Left cardiac atrium (tissue), 4 donors: Measurements from ENCODE around the gene GNG12. TPM values are rescaled to one million over a fixed set of nuclear protein-coding genes. Genes with fewer than 3 reads are reported as not detected.

Experiments
- ATAC-seq, 2 donors: fragments of 200-7000 bp; cut with Tn5 transposase; one replicate each; pipeline ENCODE4 v1.9.1; 2020; ENCODE audit warnings: mild to moderate bottlenecking in 2 of 2, moderate library complexity in 2 of 2
- DNase-seq: peaks from one replicate; pipeline ENCODE4 v3.0.0-alpha.2; 2020
- intact Hi-C, 2 donors: fragments of 100-400 bp; cut with DNase I; formaldehyde crosslinking; loops; one replicate each; pipeline versions ENCODE4 v1.14.1 to v1.15.1; 2022 to 2023
- long read RNA-seq: library from polyadenylated mRNA; unstranded; transcript quantifications from one replicate; pipeline ENCODE4 v2.0.0, GENCODE V29; 2021
- total RNA-seq, 2 donors: library from RNA; stranded (reverse); fragmentation: NEBNext Ultra II Directional; extraction: Animal tissue kit (Norgen Biotek cat#: 25700); gene quantifications; one replicate each; pipeline ENCODE4 v1.2.1, GENCODE V29; 2021
- donor health status: DM: no; HTN: yes; CAD: no.
- donor health status: DM: no; HTN: yes; CAD: no; lungs with severe emphysema.
- donor health status: DM: yes; HTN: yes; CAD: no.
- donor health status: Dilated cardiomyopathy.

The GNG12 gene
- 10 to 100 TPM; 34.1 to 49.6 TPM for total RNA-seq
- long read RNA-seq, full-length matches to known transcripts = 55 of 73 reads
- long read RNA-seq, partial matches to known transcripts = 3 of 73 reads
- long read RNA-seq, other reads (novel, unspliced or antisense) = 15 of 73 reads

DNA sequence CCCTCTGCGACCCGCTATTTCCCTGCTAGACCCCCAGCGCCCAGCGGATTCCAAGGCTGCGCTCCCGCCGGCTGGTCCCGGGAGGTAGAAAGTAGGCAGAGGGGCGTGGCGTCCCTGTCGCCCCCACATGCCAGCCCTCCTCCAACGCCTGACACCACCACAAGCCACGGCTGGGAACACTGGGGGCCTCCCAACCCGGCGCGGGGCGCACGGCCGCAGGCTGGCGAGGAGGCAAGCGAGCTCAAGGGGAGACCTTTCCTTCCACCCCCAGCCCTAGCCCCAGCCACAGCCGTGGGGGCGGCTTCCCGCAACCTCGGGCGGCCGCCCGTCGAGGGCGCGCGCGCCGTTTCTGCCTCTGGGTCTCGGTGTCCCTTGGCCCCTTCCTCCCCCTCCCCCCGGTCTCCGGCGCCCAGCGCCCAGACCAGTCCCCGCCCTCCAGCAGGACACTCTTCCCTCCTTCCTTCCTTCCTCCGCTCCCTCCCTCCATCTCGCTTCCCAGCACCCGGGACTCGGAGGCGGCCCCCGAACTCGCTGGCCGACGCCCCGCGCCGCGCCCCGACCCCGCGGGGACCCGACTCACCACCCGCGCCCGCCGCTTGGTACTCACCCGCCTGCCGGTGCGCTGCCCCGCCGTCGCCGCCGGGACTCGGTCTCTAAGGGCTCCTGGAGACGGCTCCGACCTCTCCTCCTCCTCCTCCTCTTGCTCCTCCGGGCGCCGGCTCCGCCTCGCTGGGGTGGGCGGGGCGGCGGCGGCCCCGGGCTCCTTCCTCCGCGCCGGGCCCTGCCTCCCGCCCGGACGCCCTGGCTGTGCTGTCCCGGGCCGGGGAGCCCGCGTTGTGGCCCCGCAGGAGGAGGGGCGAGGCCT is at the start of gene GNG12:
Gene GNG12, minus strand, starts transcription at position 731 of the 865 bp plus-strand sequence. CDS start 125,781 bp downstream, outside the sequence.
- DNase-seq (peak; percentile 79), ATAC-seq (peak; percentile 92 to 95)
- intact Hi-C loops = loop anchor here (5.0 to 10.0 kb wide), 2 partner anchors 66 to 68 kb away; no protein-coding TSS in a partner anchor

DNA sequence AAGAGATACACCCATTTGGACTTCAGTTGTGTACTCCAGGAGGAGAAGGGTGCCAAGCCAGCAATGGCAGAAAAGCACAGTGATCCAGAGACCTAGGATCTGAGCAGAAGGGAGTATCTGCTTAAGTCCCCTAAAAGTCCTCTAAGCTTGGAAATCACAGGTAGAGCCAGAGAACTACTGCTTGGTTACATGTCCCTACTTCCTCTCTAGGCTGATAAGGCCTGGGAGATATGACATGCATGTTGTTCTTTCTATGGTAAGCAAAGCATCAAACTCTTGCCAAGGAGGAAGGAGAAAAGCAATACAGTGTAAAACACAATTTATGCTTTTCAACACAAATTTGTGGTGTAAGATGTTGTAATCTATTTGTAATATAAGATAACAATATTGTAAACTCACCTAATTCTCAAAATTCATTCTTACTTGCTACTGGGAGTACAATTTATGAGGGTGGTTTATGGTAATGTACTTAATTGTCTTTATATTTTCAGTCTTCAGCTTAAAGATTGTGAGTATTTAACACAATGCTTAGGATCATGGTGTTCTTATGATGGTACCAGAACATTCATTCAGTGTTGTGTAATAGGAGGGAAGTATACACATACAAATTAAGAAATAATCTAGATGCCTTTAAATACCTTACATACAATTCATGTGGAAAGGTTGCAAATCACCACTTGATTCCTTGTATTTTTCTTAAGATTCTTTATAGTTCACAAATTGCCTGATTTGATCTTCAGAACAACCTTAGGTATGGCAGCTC is 49.1 kb upstream of the GNG12 start:
- ATAC-seq = no peak
- intact Hi-C loops = no loop called here

DNA sequence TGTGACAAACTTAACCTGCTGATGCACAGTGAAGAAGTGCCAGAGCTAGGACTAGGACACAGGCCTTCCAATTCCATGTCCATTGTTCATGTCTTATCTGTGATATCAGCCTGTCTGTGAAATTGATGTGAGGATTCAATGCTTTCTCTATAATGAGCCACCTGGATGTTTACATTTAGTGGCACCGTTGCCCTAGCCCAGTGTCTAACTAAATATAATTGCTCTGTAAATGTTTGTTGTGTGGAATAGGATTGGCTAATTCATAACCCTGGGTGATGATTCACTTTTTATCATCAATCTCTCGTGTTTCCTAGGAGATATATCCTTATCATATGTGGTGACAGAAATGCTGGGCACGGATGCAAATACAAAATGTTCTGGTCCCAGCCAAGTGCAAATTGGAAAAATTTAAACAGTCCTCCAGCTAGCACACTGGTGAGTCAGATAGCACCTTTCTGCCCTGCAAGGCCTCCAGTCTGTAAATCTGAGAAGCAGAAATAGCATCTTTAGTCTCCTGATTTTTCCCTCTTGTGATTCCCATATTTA is 46.9 kb upstream of the GNG12 start:
- ATAC-seq (peak; percentile 50 to 97), DNase-seq (no peak)
- intact Hi-C loops = no loop called here

More for the DNA sequence above, 49.1 kb upstream of the GNG12 start:
- no peak for DNase-seq

DNA sequence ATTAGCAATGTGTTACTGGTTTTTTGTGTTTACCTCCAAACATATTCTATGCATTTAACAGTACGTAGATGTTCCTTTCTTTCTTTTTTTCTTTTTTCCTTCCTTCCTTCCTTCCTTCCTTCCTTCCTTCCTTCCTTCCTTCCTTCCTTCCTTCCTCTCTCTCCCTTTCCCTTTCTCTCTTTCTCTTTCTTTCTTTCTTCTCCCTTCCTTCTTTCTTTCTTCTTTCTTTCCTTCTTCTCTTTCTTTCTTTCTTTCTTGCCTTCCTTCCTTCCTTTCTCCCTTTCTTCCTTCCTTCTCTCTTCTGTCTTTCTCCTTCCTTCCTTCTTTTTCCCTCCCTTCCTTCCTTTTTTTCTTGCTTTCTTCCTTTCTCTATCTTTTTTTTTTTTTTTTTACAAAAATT is 46.2 kb upstream of the GNG12 start:
- DNase-seq (no peak), ATAC-seq (no peak)
- intact Hi-C loops = no loop called here

DNA sequence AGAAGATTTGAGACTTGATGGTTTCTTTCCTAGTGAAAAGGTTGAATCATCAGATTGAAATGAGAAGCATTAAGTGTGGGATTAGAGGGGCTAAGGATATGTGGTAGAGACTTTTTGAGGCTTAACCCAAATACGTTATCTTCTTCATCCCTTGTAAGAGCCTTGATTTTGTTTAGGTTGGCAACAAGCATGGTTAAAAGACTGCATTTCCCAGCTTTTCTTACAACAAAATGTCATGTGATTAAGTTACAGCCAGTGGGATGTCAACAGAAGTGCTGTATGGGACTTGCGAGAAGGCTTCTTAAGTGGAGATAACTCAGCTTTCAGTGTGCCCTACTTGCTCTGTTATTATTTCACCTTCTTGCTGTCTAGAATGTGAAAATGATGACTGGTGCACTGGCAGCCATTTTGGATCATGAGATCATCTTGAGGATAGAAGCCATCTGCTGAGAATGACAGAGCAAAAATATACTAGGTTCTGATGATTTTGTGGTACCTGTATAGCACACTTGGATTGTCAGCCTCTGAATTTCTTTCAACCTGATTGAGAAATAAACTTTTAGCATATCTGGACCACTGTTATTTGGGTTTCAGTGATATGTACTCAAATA is 41.3 kb upstream of the GNG12 start:
- intact Hi-C loops = no loop called here
- ATAC-seq (no peak), DNase-seq (no peak)

DNA sequence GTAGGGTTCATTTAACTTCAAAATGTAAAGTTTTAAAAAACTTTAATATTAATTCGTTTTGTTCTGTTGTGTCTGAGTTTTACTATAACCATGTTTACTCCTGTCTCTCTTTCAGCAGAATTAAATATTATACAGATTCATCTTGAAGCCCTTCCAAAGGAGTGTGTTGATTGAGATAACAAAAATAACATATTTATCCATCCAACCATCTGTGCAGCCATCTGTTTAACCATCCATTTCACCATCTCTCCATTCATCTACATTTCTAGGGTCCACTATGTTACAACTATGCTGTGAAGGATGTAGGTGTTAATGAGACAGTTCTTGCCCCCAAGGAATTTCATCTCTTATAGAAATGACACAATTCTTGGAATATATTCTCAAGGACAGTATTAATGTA is 36.0 kb upstream of the GNG12 start:
- intact Hi-C loops = no loop called here
- no peak for ATAC-seq

DNA sequence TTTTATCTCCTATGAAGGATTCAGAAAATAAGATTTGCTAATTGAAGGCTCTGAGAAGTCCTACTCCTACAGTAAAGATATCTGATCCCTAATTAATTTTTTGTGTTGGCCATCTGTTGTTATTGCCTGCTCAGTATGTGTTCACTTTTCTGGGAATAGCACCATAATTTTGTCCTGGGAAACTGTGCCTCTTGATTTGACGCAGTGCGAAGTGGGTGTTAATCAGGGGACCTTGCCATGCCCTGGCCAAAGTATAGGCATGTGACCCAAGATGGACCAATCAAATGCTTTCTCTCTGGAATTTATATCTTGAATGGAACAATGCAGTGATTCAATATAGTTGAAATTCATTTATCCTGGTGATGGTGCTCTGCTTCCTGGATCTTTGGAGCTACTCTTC is 30.4 kb upstream of the GNG12 start:
- intact Hi-C loops = no loop called here
- ATAC-seq = no peak
- no peak for DNase-seq

More for the DNA sequence above, 36.0 kb upstream of the GNG12 start:
- DNase-seq = no peak

DNA sequence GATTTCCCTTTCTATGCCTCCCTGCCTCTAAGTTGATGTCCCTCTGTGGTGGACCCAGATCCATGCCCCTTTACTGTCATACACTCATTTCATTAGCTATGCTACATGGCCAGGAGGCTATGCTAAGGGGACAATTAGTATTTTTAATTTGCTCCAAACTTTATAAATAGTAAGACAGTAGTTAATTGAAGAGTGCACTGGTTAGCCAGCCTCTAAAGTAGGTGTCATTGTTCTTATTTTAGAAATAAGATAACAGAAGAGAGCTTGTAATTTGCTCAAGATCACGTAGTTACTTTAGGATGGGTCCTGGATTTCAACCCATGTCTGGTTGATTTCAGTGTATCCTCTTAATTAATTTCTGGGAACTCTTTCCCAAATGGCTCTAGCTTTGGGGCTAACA is 29.4 kb upstream of the GNG12 start:
- intact Hi-C loops = no loop called here
- ATAC-seq = peak in 1 of 2 donors; percentile 60
- DNase-seq = no peak

DNA sequence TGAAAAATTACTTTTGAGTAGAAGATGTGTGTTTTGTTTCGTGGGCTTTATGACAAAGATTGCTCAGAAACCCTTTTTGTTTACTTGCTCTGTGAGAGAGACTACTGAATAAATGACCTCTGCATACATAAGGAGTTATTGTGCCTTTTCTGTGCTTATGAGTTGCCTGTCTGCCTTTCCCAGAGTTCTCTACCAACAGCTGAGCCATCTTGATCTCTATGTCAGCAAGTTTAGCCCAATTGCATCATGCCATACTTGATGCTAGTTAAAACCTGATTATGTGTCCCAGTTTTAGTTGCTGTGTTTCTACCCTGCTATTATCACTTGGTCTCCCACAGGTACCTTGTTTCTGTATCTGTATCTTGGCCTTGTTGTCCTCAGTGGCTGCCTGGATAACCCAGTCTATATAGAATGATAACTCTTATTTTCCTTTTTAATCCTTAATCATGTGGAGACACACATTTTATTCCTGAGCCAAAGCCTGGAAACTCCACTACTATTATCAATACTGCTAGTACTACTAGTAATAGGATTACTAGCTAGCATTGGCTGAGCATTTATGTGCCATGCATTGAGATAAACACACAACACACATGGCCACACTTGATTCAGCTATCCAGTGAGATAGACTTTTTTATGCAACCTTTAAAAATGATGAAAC is 28.7 kb upstream of the GNG12 start:
- DNase-seq = no peak
- ATAC-seq = no peak
- intact Hi-C loops = no loop called here

DNA sequence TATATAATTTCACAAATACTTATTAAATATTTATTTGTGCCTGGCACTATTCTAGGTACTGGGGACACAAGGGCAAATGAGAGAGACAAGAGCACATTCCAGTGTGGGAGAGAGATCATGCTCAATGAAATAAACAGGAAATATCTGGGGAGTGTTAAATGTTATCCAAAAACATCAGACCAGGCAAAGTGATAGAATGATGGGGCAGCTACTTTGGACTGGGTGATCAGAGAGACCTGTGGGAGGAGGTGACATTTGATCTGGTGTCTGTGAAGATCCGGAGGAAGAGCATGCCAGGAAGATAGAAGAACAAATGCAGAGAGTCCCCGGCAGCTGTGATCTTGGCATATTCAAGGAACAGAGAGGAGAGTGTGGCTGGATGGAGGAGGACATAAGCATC is 27.5 kb upstream of the GNG12 start:
- intact Hi-C loops = no loop called here
- ATAC-seq (peak in 1 of 2 donors; percentile 55), DNase-seq (no peak)

DNA sequence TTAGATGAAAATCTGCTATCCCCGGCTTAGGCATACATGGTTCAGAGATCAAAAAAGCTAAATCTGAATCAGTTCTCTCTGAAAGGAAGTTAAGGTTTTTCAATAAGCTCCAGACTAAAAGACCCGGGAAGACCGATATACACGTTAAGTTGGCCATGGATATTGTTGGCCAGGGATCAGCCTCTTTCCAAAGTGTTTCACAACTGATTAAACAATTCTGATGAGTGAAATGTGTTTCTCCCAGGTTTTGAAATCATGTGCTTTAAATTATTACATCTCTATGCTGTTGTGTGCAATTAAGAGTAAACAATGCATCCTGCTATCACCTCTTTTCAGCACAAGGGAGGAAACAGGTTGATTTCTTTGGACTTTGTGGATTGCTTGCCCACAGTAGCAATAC is 23.7 kb upstream of the GNG12 start:
- intact Hi-C loops = loop anchor here in 1 of 2 donors (10.0 kb wide), 3 partner anchors 158 to 488 kb away; no protein-coding TSS in a partner anchor
- DNase-seq = no peak
- ATAC-seq = no peak

DNA sequence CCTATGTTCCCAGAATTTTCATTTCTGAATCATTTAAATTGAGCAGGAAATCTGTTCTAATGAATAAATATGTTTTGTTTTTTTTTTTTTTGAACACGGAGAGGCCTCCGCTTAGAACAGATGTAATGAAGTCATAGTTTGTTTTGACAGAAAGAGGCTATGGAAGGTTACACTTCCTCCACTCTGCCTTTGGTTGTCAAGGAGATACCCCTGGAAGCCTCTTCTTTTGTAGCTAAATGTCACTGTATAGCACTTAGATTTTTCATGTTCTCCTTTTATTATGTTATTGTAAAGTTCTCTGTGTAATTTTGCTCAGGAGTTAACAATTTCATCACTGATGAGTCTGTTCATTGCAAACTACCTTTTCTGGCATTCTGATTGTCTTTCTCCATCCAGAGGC is 22.7 kb upstream of the GNG12 start:
- no peak for DNase-seq
- intact Hi-C loops = loop anchor here in 1 of 2 donors (10.0 kb wide), 3 partner anchors 159 to 489 kb away; no protein-coding TSS in a partner anchor
- no peak for ATAC-seq

DNA sequence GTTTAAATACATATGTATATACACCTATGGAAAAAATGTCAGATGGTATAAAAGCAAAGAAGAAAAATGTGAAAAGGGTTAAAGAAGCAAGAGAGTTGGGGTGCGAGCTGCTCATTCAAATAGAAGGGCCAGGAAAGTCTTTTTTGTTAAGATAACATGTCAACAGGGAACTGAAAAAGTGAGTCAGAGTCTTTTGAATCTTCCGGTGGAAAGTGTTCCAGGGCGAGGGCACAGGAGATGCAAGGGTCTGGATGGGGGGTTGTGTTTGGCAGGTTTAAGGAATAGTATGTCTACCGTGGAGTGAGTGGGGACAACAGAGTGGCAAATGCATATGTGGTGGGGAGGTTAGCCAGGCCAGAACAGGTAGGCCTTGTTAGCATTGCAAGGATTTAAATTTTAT is 22.2 kb upstream of the GNG12 start:
- intact Hi-C loops = loop anchor here in 1 of 2 donors (10.0 kb wide), 3 partner anchors 159 to 489 kb away; no protein-coding TSS in a partner anchor
- ATAC-seq = no peak
- DNase-seq = no peak

DNA sequence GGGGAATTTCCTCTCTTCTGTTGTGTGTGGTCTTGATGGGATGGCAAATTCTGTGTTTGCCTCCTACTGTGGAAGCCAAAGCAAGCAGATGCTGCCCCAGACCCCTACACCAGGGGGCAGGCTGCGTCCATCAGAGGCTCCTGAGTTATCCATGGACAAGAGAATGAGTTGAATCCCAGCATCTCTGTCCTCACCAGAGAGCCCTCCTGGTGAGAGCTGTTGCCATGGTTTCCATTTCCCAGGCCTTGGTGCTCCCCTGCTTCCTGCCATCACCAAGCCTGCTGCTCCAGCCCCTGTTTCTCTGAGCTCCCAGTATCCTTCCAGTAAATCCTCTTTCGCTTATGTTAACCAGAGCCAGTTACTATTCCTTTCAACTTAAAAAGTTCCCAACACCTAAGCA is 20.4 kb upstream of the GNG12 start:
- ATAC-seq (peak; percentile 65 to 82), DNase-seq (peak; percentile 57)
- intact Hi-C loops = loop anchor here (2.0 to 10.0 kb wide), 7 partner anchors 86 to 491 kb away; no protein-coding TSS in a partner anchor

DNA sequence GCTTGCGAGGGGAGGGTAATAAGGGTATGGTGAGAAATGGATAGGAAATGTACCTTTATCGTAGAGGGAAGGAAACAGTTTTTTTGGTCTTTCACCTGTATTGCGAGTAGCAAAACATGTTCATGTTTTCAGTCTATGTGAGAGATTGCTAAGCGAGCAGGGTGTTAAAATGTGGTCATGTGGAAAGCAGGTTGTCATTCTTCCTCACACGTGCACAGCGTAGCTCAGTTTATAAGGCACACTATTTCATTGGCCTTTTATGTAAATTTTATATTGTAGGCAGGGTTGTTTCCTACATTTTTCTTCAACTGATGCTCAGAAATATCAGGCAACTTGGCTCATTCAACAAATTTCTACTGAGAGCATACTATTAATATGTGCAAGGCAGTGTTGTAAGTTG is 18.5 kb upstream of the GNG12 start:
- intact Hi-C loops = loop anchor here (2.0 to 10.0 kb wide), 7 partner anchors 84 to 493 kb away; no protein-coding TSS in a partner anchor
- DNase-seq (no peak), ATAC-seq (no peak)

DNA sequence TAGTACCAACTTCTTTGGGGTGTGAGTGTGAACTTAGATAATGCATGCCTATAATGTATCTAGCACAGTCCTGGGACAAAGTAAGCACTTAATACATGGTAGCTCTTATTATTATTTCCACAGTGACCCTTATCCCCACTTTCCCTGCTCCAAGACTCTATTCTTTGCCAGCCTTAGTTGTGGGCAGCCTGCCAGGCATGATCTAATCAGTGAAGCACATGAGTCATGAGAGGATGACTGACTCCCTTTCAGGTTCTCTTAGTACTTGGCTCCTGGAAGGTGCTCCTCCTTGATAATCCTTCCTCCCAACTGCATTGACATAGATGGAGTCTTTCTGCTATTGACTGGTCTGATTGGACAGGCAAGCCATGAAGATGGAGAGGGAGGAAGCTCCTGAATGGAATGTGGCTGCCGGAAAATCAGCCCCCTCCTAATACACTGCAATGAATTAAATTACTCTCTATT is 17.4 kb upstream of the GNG12 start:
- intact Hi-C loops = loop anchor here (5.0 to 10.0 kb wide), 6 partner anchors 83 to 494 kb away; no protein-coding TSS in a partner anchor
- ATAC-seq = peak; percentile 72 to 91
- peak; percentile 88 for DNase-seq

DNA sequence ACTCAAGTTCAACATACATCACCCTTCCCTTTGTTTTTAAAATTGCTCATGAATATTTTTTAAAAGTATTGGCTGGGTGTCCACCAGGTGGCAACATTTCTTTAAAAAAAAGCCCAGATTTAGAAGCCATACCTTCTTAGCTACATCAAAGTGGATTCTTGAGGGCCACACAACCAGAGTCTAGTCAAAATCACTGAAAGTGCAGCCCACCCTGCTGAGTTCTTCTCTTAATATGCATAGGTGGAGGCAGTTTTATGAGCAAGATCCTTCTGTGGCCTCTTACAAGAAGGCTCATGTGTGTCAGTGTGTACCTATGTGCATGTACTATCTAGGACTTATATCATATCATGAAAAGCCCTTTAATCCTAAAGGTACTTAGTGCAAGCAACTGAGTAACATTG is 16.9 kb upstream of the GNG12 start:
- intact Hi-C loops = loop anchor here (5.0 to 10.0 kb wide), 6 partner anchors 83 to 495 kb away; no protein-coding TSS in a partner anchor
- DNase-seq = no peak
- ATAC-seq = peak in 1 of 2 donors; percentile 46

DNA sequence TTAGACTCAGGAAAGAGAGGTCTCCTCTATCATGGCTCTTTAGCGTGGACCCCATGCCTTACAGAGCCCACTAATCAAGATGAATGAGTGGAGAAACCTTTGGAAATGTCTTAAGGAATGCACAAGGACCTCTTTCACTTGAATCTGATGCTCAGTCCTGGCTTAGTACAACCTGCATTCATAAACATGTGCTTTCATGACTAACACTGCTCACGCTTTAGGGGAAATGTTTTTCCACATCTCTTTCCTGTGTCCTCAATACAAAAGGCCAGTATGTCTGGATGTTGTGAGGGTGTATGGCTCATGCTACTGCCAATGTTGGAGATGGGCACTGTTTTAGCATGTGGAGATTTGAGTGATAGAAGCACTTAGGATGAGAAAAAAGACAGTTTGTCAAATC is 14.2 kb upstream of the GNG12 start:
- ATAC-seq (no peak), DNase-seq (no peak)
- intact Hi-C loops = no loop called here
